ENCODE measurements around the gene ARL2BP. TPM values are rescaled to one million over a fixed set of nuclear protein-coding genes. Genes with fewer than 3 reads are reported as not detected.

Gene ARL2BP
- total RNA-seq, 1 experiment from 2014 or later, result 10.6 TPM

DNA sequence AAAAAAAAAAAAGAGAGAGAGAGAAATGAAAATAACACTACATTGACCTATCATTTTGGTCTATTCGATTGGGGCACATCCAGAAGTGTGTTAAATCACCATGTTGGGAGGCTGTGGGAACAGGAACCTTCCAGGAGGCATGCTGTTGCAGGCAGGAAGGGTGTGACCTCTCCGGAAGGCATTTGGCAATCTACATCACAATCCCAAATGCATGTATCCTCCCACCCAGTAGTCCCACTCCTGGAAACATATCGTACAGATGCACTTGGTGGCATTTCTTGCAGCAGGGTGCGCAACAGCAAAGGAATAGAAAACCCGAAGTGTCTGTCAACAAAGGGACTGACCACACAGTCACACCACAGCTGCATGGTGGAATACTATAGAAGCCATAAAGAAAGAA, 31.5 kb downstream of the ARL2BP start:
- no peak for TF ChIP-seq CBFB (CRISPR knock-in tag; IDR thresholded peaks at IDR 0.05; ENCODE audit: low read depth)
- TF ChIP-seq ELF4 (CRISPR knock-in tag; IDR thresholded peaks at IDR 0.05; ENCODE audit: low read depth), result no peak
- no peak for TF ChIP-seq ATF1 (CRISPR knock-in tag; IDR thresholded peaks at IDR 0.05)
- no peak for TF ChIP-seq GTF2I (CRISPR knock-in tag; conservative IDR thresholded peaks at IDR 0.05)
- TF ChIP-seq ZNF138 (CRISPR knock-in tag; conservative IDR thresholded peaks at IDR 0.05), result no peak
- TF ChIP-seq, protein P1, sequence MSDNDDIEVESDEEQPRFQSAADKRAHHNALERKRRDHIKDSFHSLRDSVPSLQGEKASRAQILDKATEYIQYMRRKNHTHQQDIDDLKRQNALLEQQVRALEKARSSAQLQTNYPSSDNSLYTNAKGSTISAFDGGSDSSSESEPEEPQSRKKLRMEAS (CRISPR knock-in tag; IDR thresholded peaks at IDR 0.05), result no peak
- no peak for TF ChIP-seq NR2C2 (CRISPR knock-in tag; IDR thresholded peaks at IDR 0.05)
- no peak for TF ChIP-seq OVOL2 (CRISPR knock-in tag; IDR thresholded peaks at IDR 0.05; ENCODE audit: borderline replicate concordance)
- no peak for TF ChIP-seq ZNF671 (CRISPR knock-in tag; IDR thresholded peaks at IDR 0.05)
- TF ChIP-seq AR (CRISPR knock-in tag; IDR thresholded peaks at IDR 0.05), result no peak
- TF ChIP-seq PRDM15 (CRISPR knock-in tag; IDR thresholded peaks at IDR 0.05), result no peak
- TF ChIP-seq, protein P2, sequence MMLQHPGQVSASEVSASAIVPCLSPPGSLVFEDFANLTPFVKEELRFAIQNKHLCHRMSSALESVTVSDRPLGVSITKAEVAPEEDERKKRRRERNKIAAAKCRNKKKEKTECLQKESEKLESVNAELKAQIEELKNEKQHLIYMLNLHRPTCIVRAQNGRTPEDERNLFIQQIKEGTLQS (CRISPR knock-in tag; conservative IDR thresholded peaks at IDR 0.05), result no peak
- no peak for TF ChIP-seq ESRRA (CRISPR knock-in tag; IDR thresholded peaks at IDR 0.05; ENCODE audit: borderline replicate concordance)
- TF ChIP-seq NR3C1 (CRISPR knock-in tag; conservative IDR thresholded peaks at IDR 0.05; ENCODE audit: low read depth), result no peak
- TF ChIP-seq ZNF121 (CRISPR knock-in tag; IDR thresholded peaks at IDR 0.05), result no peak
- no peak for TF ChIP-seq RORB (CRISPR knock-in tag; IDR thresholded peaks at IDR 0.05)
- no peak for TF ChIP-seq ZBTB21 (CRISPR knock-in tag; IDR thresholded peaks at IDR 0.05; ENCODE audit: borderline replicate concordance)
- no peak for TF ChIP-seq JAZF1 (CRISPR knock-in tag; IDR thresholded peaks at IDR 0.05)
- no peak for TF ChIP-seq NFYB (CRISPR knock-in tag; conservative IDR thresholded peaks at IDR 0.05; ENCODE audit: low read depth)
- TF ChIP-seq ZNF219 (CRISPR knock-in tag; IDR thresholded peaks at IDR 0.05; ENCODE audit: borderline replicate concordance), result no peak
- H3K36me3 Mint-ChIP-seq, result no peaks in the 10 kb centered on the region
- peak overlapping the region; percentile 66; the same call in 1 of the 2 replicates for H3K27ac Mint-ChIP-seq
- H3K4me3 Mint-ChIP-seq, result no peak overlapping the region
- ChIA-PET CTCF (no interaction called here), POLR2A (no interaction called here)
- ATAC-seq (no peak), DNase-seq (ENCODE audit: low spot score) (no peak)
- H3K27me3 Mint-ChIP-seq (ENCODE audit: low read depth), result peaks cover 2% of the 10 kb centered on the region
- peaks cover 16% of the 10 kb centered on the region for H3K4me1 Mint-ChIP-seq
- H3K9me3 Mint-ChIP-seq, result no peaks in the 10 kb centered on the region

- POLR2A ChIA-PET, result no interaction called here
- no peaks in the 10 kb centered on the region for H3K36me3 Mint-ChIP-seq
- no peaks in the 10 kb centered on the region for H3K9me3 Mint-ChIP-seq
- TF ChIP-seq EMX1 (CRISPR knock-in tag; IDR thresholded peaks at IDR 0.05) (no peak), NFATC4 (CRISPR knock-in tag; IDR thresholded peaks at IDR 0.05) (no peak), CREM (CRISPR knock-in tag; IDR thresholded peaks at IDR 0.05) (no peak), MXD4 (CRISPR knock-in tag; IDR thresholded peaks at IDR 0.05; ENCODE audit: borderline replicate concordance) (no peak), KAT7 (CRISPR knock-in tag; IDR thresholded peaks at IDR 0.05; ENCODE audit: borderline replicate concordance) (no peak), HMGA2 (CRISPR knock-in tag; IDR thresholded peaks at IDR 0.05) (no peak), FOXJ3 (CRISPR knock-in tag; IDR thresholded peaks at IDR 0.05; ENCODE audit: borderline replicate concordance) (no peak)
- TF ChIP-seq, protein P3, sequence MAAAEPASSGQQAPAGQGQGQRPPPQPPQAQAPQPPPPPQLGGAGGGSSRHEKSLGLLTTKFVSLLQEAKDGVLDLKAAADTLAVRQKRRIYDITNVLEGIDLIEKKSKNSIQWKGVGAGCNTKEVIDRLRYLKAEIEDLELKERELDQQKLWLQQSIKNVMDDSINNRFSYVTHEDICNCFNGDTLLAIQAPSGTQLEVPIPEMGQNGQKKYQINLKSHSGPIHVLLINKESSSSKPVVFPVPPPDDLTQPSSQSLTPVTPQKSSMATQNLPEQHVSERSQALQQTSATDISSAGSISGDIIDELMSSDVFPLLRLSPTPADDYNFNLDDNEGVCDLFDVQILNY (CRISPR knock-in tag; IDR thresholded peaks at IDR 0.05), result no peak
- TF ChIP-seq, protein P4, sequence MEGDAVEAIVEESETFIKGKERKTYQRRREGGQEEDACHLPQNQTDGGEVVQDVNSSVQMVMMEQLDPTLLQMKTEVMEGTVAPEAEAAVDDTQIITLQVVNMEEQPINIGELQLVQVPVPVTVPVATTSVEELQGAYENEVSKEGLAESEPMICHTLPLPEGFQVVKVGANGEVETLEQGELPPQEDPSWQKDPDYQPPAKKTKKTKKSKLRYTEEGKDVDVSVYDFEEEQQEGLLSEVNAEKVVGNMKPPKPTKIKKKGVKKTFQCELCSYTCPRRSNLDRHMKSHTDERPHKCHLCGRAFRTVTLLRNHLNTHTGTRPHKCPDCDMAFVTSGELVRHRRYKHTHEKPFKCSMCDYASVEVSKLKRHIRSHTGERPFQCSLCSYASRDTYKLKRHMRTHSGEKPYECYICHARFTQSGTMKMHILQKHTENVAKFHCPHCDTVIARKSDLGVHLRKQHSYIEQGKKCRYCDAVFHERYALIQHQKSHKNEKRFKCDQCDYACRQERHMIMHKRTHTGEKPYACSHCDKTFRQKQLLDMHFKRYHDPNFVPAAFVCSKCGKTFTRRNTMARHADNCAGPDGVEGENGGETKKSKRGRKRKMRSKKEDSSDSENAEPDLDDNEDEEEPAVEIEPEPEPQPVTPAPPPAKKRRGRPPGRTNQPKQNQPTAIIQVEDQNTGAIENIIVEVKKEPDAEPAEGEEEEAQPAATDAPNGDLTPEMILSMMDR (IDR thresholded peaks at IDR 0.05), result no peak
- peaks cover 16% of the 10 kb centered on the region for H3K4me1 Mint-ChIP-seq
- H3K27ac Mint-ChIP-seq, result no peak overlapping the region
- ATAC-seq (no peak), DNase-seq (ENCODE audit: low spot score) (no peak)
- CTCF ChIA-PET, result no interaction called here
- peaks cover 12% of the 10 kb centered on the region for H3K27me3 Mint-ChIP-seq (ENCODE audit: low read depth)
- no peak overlapping the region for H3K4me3 Mint-ChIP-seq
Measured at GRCh38 chr16:57277586-57277985, 32.5 kb downstream of the ARL2BP start.

Data from WTC11 (cell line).